T47D (cell line): ENCODE measurements around the gene TMEM185B.

Source experiments
- DNase-seq, 2 experiments: peaks; one replicate each; pipeline versions ENCODE4 v3.0.0 to v3.0.0-alpha.2; 2011 to 2012; ENCODE audit warnings: low read depth in 1 of 2, low spot score in 1 of 2
- JUND ChIP-seq: IDR thresholded peaks from 2 replicates; pipeline ENCODE4 v1.6.1; 2012; ENCODE audit warnings: low read depth
- in situ Hi-C: cut with HindIII; loops from 2 replicates; pipeline ENCODE4 v1.10.0; 2016; ENCODE audit warnings: low sequenced_read_pairs, low pct_unique_long_range_greater_than_20kb

The TMEM185B gene

DNA sequence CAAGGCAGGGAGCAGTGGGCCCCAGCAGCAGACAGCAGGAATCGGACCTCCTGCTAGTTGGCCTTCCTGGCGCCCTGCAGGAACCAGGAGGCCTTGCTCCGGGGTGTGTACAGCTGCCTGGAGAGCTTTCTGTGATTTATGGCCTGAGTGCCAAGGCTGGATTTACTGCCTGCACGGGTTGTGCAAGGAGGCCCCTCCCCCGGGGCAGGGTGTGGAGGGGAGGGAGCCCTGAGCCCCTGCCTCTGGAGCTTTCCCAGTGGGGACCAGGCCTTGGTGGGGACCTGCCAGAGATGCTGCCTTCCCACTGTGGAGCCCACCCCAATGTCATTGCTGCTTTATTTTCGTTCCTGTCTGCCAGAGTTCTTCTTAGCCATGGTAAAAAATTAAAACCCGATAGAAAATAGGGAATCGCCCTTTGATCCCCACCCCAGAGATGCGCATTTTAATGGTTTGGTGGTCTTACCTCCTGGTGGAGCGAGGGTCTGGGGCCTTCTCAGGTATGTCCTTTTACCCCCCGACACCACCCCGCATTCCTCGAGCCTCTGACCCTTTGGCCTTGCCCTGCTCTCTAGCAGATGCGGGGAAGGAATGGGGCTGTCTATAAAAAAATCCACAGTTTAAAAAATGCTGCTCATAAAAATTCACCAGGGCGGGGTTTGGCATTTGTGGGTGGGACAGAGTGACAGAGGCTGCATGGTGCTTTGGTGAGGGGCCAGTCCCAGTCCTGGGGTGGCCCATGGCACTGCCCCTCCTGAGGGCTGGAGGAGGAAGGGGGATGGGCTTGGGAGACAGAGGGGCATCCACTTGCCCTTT lies 22.5 kb upstream of the TMEM185B start:
- TF ChIP-seq JUND = no peak
- DNase-seq = peak; percentile 59 to 76
- in situ Hi-C loops = no loop called here

DNA sequence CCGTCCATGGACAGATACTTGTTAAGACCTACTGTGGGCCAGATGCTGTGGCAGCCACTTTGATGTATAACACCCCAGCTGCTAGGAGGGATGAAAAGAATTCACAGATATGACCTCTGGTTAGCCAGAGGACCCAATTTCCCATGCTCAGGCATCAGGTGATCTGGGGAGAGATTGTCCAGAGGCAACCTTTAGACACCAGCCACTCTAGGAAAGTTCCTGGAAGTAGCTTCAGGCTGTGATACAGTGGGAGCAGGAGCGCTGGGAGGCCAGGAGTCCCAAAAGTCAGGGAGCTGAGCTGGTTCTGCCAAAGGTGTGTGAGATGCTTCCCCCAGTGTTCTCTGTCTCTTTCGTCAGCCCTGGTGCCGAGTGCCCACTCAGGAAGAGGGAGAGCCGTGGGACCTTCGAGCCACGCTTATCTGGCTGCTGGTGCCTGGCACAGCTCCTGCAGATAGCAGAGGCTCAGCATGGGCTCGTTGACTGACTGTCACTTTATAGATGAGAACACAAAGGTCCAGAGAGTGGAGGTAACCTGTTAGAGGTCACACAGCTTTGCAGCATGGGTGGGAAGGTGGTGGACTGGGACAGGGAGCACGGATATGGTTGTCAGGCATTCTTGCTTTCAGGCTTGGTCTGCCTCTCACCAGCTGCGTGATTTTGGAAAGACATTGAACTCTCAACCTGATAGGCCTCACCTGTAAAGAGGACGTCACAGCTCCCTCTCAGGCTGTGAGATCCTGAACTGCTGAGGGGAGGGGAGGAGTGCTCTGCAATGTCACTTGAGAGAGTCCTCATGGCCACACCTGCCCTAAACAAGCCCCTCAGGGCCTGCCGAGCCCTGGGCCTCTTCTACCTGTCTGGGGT lies 21.7 kb upstream of the TMEM185B start:
- in situ Hi-C loops = no loop called here
- TF ChIP-seq JUND = no peak
- DNase-seq = peak in 1 of 2 experiments; percentile 26

DNA sequence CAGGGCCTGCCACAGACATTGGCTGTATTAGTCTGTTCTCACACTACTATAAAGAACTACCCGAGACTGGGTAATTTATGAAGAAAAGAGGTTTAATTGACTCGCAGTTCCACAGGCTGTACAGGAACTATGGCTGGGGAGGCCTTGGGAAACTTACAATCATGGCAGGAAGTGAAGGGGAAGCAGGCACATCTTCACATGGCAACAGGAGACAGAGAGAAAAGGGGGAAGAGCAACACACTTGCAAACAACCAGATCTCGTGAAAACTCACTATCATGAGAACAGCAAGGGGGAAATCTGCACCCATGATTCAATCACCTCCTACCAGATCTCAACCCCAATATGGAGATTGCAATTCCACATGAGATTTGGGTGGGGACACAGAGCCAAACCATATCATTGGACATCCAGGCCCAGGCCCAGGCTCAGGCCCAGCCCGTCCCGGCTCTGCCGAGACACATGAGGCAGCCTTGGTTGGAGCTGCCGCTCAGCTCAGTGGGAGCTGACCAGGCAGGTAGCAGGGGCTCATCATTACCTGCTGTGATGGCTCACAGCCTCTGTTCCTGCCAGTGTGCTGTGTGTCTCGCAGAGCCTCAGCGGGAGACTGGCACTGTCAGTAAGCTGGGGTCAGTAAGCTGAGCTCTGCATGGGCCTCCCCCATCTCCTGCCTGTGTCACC lies 20.8 kb upstream of the TMEM185B start:
- in situ Hi-C loops = no loop called here
- DNase-seq = no peak
- no peak for TF ChIP-seq JUND

DNA sequence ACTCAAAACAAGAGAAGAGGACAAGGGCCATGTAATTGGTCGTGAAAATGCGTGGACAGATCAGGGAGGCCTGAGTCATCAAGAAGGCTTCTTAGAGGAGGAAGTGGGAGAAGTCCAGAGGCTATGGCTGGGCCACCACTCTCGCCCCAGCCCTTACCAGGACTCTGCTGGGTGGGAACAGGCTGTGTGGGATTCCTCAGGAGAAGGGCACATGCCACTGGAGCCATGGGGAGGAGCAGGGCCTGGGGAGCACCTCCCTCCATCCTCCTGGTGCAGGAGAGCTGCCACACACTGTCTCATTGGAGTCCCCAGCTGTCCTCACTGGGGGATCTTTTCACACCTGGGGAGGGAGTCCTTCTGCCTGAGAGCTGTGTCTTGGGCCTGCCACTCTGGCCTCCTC lies 20.0 kb upstream of the TMEM185B start:
- no peak for TF ChIP-seq JUND
- in situ Hi-C loops = no loop called here
- no peak for DNase-seq

DNA sequence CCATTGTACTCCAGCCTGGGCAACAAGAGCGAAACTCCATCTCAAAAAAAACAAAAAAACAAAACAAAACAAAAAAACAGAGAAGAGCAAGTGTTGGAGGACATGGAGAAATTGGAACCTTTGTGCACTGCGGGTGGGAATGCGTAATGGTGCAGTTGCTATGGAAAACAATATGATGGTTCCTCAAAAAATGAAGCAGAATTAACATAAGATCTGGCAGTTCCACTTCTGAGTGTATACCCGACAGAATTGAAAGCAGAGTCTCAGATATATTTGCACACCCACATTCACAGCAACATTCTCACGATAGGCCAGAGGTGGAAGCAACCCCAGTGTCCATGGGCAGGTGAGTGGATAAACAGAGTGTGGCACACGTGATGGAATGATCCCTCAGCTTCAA lies 18.5 kb upstream of the TMEM185B start:
- no peak for TF ChIP-seq JUND
- in situ Hi-C loops = no loop called here
- DNase-seq = no peak

DNA sequence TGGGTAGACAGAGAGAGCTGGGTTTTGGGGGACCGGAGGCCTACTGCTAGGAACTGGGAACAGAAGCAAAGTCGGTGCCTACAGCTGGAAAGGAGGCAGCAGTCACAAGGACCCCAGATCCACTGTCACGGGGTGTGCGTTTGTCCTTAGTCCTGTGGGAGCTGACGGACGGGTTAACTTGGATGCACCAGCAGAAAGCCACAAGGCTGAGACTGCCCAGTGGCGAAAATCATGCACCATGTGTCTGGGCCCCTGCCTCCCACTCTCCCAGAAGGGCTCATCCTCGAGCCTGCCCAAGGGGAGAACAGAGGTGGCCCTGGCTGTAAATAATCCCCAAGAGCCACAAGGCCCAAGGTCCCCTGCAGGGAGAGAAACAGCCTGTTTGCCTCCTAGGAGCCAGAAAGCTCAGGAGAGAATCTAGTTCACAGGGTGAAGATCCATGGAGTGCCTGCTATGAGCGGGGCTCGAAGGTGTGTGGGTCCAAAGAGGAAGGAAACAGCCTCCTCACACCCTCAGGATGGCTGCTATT lies 17.8 kb upstream of the TMEM185B start:
- TF ChIP-seq JUND = no peak
- no peak for DNase-seq
- in situ Hi-C loops = no loop called here

DNA sequence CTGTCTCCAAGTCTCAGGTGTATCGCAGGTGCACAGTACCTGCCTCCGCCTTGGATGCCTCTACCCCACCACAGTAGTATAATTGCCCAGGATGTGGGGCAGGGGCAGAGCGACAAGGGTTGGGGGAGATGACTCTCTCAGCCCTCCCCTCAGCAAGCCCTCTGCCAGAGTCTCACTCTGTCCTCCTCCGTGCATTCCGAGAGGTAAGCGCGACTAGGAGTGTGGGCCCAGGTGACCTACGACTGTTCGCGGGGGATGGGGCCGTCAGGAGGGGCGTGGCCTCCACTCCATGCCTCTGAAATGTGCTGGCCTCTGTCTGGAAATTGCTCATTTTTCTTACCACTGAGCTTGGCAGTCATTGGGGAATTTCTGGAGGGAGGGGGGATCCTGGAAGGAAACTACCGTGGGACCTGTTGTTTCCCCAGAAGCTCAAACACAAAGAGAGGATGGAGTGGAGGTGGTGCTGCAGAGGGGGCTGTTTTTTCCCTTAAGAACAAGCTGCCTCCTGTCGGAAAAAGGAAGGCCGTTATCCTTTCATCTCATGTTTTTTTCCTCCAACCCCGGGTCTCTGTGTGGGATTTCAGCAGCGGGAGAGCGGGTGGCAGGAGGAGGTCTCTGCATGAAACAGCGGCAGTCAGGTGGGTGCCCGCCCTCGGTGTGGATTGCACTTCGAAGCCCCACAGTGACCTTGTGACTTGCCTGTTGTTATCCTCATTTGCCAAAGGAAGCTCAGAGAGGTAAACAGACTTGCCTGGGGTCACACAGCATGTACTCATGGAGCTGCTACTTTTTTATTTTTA lies 16.5 kb upstream of the TMEM185B start:
- no peak for TF ChIP-seq JUND
- DNase-seq = no peak
- in situ Hi-C loops = no loop called here

DNA sequence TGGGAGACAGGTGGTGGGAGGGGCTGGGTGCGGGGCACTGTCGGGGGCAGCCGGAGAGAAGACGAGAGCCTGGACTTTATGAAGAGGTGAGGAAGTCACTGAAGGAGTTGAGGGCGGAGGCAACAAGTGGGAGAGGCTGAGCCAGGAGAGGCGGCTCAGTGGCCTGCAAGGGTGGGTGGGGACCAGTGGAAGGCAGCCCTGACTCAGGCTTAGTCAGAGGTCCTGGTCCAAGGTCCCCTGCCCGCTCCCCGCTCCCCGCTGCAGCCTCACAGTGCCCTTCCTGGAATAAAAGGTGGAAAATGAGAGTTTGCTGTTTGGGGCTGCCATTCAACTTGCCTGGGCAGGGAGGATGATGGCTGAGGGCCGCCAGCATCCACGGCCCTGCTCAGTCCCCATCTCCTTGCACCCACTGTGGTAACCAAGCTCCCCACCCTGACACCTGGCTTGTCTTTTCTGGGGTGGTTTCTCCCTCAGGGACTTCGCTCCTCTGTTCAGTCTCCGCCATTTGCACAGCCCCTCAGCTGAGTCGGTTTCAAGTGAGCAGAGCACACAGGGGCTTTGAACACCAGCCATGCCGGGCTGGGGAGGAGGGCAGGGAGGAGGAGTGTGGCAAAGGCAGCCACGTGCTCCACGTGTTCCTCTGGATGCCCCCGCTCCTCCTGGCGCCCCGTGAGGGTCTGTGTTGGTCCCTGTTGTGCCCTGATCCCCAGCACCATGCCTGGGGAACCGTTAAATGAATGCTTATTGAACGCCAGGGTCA lies 15.7 kb upstream of the TMEM185B start:
- DNase-seq = no peak
- TF ChIP-seq JUND = no peak
- in situ Hi-C loops = no loop called here

DNA sequence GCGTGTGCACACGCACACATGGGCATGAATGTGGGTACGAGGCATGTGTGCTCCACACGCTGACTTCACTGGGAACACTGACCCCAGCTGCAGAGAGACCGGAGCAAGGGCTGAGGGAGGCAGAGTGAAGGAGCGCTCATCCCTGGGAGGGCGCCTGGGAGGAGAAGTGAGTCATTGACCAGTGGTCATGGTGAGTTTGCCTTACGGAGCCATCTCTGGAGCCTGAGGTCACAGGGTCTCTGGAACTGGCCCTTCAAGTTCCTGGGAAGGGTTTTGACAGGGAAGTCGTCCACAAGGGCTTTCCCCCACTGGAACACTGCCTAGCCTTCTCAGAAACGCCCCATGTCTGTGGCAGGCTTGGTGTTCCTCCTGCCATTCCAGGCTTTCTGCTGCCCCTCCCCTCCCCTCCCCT lies 14.3 kb upstream of the TMEM185B start:
- peak in 1 of 2 experiments; percentile 32 for DNase-seq
- in situ Hi-C loops = no loop called here
- no peak for TF ChIP-seq JUND

DNA sequence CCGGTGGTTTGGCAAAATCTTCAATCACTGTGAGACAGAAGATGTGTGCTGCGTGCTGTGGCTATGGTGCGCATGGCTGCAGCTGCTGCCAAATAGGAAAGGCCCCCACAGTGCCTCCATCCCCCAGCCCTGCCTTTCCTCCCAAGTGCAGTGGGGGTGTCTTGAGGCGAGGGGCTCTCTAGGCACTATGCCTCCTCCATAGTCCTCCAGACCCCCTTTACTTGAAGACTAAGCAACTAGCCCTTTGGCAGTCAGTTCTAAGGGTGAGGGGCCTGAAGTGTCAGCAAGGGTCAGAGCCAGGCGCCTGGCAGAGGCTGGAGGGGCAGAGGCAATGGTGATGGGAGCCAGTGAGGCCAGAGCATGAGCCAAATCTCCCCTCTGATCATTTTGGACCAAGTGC lies 13.6 kb upstream of the TMEM185B start:
- no peak for DNase-seq
- no peak for TF ChIP-seq JUND
- in situ Hi-C loops = no loop called here

DNA sequence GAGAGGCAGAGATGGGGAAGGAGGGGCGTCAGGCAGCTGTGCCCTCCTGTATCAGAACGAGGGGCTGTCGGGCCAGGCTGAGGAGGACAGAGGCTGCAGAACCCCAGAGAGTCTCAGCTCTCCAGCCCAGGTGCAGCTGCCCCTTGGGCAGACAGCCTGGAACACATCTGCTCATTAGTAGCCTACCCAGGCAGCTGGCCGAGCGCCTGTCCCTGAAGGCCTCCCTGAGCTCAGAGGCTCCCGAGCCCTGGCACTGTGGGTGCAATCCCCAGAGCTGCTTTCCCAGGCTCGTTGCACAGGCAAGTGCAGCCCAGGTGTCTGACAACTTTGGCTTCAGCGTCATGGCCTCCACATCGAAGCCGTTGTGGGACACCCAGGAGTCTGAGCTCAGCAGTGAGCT lies 13.1 kb upstream of the TMEM185B start:
- no peak for TF ChIP-seq JUND
- in situ Hi-C loops = no loop called here
- no peak for DNase-seq
